NCI-H2196 (cell line): ENCODE results near the gene TEAD1.

Source experiments
- DNase-seq: peaks from one replicate; lab custom pipeline; 2025; ENCODE audit not compliant: unreplicated experiment; lab: John Stamatoyannopoulos, UW

Gene TEAD1

GRCh38 chr11:12685229-12685628 is 11.0 kb downstream of the TEAD1 start:
- DNase-seq = no peak

DNA sequence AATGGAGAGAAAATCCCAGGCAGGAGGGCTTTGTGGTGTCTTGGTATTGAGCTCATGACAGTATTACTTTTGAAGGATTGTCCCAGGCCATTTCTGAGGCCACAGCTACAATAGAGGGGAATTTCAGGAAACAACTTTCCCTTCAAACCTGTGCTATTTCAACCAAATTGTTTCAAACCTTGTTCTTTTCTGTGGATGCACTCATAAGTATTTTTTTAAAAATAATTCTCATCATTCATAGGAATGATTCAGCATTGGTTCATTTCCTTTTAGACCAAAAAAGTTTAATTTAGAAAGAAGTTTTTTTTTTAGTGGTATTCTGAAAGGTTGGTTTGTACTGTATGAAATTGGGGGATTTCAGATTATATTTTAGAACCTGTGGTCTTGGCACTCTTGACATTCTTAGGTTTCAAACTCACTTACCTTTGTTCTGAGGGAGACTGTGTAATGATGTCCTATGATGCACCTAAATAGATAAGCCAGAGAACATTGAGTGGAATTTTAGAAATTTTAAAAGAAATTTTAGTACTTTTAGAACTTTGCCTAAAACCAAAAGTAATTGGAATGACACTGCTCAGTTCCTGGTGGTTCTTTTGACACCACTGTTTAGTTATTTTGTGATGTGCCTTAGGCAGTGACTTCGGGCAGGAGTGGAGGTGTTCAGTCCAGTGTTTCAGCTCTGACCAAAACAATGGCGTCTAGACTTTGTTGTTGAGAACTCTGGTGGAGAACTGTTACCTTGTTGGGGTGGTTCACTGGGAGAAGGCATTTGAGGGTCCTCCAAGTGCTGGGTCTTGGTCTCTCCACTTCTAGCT is 12.2 kb downstream of the TEAD1 start:
- DNase-seq = no peak

GRCh38 chr11:12687216-12687623 is 13.0 kb downstream of the TEAD1 start:
- no peak for DNase-seq

DNA sequence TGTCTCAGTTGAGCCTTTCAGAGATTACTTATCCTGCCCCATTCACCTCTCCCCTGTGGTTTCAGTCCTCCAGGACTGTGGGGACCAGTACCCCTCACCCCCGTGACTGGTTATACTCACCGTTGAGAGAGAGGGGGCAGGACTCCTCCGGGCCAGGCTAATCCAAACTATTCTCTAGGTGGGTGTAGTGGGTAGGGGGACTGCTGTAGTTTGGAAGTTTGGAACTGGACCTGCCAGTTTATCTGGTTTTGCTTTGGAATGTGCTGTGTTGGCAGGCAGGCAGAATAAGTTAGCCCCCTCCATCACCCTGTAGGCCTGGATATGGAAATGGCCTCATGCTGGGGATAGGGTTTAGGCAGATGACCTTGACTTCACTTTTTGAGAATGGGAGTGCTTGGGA is 13.5 kb downstream of the TEAD1 start:
- no peak for DNase-seq

GRCh38 chr11:12689029-12689755 is 15.0 kb downstream of the TEAD1 start:
- DNase-seq = no peak

- DNase-seq = no peak
These were observed 16.4 kb downstream of the TEAD1 start for GRCh38 chr11:12690663-12691062.

GRCh38 chr11:12691473-12691872 is 17.3 kb downstream of the TEAD1 start:
- DNase-seq = no peak

DNA sequence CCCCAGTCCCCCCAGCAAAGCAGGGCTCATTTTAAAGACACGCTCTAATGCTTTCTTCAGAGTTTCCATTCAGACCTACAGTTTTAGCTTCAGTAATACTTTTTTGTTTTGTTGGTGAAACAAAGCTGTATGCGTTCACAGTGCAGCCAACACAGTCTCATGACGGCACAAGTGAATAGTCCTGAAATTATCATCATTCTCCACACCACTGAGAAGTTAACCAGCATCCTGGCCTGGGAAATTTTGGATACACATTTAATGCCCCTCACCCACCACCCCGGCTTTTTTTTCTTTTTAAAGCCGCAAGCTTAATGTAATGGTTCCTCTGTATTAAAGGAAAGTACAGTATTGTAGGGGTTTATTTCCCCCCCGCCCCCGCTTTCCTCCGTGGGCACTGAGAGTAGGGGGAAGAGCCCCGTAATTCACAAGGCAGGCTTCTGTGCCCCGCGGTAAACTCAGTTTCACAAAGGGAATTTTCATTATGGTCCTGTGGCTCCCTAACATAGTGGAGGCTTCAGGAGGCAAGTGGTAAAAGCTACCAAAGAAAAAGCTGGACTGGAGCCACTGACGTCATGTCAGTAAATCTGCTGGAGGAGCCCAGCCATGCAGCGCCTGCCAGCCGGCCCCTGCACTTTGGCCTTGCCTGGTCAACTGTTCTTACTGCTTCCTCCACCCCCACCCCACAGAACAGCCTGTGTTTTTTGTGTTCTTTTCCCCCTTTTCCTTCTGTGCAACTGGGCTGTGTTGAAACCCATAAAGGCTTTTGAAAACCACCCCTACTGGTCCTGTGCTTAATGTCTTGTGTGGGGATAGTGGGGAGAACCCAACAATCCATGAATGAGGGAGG is 18.2 kb downstream of the TEAD1 start:
- peak; percentile 89 for DNase-seq

GRCh38 chr11:12693094-12693478 is 18.9 kb downstream of the TEAD1 start:
- no peak for DNase-seq

DNA sequence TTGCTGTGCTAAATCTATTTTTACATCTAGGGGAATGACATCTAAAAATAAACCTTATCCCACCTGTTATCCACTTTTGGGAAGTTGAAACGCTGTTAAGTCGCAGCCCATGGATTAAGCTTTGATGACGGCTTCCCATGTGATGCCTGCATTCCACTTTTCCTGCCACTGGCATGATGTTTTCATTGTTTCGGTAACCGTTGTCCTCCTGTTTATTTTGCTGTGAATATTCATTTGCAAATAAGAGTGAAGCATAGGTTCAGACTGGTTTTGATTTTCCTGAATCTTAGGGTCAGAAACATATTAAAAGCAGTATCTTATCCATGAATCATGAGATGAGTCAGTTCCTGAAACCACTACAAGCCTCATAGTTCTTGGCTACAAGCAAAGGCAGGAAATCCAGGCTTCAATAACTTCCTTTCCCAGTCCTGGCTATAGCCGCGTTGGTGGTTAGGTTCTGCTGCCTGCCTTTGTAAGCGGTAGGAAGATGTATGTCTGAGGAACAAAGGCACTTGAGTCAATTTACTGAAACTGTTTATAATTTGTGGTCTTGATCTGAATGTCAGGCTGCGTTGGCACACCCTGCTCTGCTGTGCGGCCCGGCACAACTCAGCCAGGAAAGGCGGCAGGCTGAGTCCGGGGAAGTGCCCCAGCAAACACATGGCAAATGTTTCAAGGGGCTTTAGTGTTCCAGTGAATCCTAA is 19.4 kb downstream of the TEAD1 start:
- peak; percentile 70 for DNase-seq

DNA sequence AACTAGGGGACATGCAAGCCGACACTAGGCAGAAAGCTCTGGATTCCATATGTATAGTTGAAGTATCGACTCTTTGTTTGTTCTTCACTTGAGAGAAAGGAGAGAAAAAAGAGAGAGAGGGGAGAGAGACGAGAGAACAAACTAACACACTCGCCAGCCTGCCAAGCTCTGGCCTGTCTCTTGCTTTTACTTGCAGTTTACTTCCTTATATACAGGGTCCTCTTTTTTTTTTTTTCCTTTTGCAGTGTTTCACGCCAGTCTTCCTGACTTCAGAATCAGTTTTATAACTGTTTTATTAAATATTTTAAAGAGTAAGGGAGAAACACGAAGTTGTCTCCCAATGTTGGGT is 19.9 kb downstream of the TEAD1 start:
- peak; percentile 50 for DNase-seq

- DNase-seq = no peak
These were observed 21.1 kb downstream of the TEAD1 start for GRCh38 chr11:12695221-12695794.

DNA sequence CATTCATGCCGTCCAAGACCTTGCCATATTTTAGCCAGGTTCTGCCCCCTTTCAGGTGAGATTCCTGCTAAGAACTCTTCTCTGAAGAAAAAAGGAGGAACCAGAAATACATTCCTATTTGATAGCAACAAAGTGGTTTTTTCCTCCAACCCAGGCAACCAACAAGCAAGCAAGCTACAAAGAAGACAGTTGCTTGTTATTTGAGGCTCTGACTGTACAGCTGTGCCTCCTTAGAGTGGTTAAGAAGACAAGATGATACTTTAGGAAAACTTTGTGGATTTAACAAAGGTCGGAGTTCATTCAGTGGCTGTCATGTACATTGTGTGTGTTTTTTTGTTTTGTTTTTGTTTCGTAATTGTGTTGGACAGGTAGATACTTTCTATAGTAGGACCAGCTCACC is 21.7 kb downstream of the TEAD1 start:
- DNase-seq = no peak

DNA sequence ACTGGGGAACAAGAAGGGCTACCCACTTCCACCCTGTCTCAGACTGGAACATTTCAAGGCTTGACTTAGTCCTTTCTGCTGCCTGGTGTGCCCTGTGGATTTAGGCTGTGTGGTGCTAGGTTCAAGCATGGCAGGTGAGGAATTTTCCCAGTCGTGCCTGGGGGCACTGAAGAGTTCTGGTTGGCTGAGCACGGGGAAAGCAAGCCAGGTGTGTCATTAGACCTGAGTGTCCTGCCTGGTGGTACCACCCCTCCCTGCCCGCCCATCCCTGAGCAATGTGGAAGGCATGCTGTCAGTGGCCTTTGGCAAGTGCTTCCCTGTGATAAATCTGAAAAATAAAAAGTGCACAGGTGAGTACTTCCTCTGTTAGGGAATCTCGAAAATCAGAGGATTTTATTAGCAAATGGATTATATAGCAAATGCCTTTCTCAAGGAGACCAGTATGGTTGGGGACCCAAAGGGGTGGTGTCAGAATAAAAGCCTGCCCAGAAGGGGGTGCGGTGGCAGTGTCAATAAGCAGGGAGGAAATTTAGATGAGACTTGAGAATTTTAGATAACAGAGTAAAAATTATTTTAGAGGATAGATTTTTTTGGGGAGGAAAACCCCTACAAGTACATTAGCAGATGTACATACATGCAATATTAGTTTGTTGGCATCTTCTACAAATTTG is 22.8 kb downstream of the TEAD1 start:
- DNase-seq = no peak

- DNase-seq = no peak
These were observed 23.8 kb downstream of the TEAD1 start for GRCh38 chr11:12698048-12698447.

GRCh38 chr11:12701811-12702592 is 27.8 kb downstream of the TEAD1 start:
- DNase-seq = no peak

DNA sequence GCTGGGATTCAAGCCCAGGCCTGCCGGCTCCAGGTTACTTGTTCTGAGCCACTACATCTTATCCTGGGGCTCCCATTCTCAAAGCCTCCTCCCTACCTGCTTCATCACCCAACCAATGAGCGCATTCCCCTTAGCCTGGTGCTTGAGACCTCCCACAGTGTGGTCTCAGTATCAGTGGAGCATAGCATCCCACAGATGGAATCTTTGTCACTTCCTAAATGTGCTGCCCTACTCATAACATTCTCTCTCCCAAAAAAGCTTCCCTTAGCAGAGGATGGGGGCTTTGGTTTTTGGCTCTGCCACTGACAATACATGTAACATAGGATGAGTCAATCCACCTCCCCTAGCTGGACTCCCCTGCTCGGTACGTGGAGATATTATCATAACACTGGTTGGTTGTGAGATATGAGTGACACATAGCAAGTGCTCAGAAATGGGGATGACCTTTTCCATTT is 28.8 kb downstream of the TEAD1 start:
- no peak for DNase-seq

- DNase-seq = no peak
These were observed 29.8 kb downstream of the TEAD1 start for GRCh38 chr11:12704049-12704448.

GRCh38 chr11:12705874-12706273 is 31.7 kb downstream of the TEAD1 start:
- DNase-seq = no peak
